Stimulated activated CD4-positive, alpha-beta T cell treated with anti-CD3 and anti-CD28 coated beads, Interleukin-4, amount 100 ng/mL, for 24 hours (primary cell): ENCODE data around the gene PRKX.
"Not testable (repeated sequence)": the region's sequence is repeated elsewhere in the genome, so short reads cannot be mapped to it uniquely, and the experiment has no call there.

Experiments used
- DNase-seq: peaks from one replicate; pipeline ENCODE4 v3.0.0-alpha.2; 2020

PRKX gene

DNA sequence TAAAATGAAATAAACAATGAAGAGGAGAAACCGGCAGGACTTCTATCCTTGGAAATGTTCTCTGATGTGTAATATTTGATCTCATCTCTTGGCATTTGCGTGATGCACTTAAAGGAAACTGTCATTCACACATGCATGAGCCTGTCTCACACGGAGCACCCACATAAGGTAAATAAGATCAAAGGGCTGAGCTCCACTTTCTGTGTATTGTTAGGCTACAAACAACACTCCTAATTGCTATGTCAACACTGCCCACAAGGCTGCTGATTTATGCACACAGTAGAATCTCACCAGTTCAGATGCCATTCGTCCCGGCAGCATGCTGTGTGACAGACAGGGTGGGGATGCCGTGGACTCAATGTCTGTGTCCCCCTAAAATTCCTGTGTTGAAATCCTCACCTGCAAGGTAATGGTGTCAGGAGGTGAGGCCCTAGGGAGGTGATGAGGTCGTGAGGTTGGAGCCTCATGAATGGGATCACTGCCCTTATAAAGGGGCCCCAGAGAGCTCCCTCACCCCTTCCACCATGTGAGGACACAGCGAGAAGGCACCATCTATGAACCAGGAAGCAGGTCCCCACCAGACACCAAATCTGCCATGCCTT lies 5.7 kb downstream of the PRKX start:
- not testable (repeated sequence) for DNase-seq

- no peak for DNase-seq
Measured at GRCh38 chrX:3706481-3706880, 7.0 kb downstream of the PRKX start.

DNA sequence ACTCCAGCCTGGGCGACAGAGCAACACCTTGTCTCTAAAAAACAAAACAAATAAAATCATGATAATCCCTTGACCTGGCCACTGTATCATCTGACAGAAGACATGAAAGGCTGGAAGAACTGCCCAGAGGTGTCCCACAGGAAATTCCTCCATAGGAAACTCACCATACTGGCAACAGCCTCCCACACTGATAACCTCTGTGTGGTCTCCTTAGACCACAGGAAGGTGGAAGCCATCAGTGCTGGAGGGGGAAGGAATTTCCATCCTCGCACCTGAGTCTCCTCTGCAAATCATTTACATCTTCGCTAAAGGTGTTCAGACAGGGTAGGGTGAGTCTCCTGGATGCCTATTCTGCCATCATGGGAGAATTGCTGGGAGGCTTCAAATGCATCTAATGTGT lies 10.2 kb downstream of the PRKX start:
- not testable (repeated sequence) for DNase-seq

GRCh38 chrX:3702095-3702494 lies 11.4 kb downstream of the PRKX start:
- DNase-seq = not testable (repeated sequence)

- DNase-seq = not testable (repeated sequence)
Measured at GRCh38 chrX:3701445-3701928, 12.0 kb downstream of the PRKX start.

DNA sequence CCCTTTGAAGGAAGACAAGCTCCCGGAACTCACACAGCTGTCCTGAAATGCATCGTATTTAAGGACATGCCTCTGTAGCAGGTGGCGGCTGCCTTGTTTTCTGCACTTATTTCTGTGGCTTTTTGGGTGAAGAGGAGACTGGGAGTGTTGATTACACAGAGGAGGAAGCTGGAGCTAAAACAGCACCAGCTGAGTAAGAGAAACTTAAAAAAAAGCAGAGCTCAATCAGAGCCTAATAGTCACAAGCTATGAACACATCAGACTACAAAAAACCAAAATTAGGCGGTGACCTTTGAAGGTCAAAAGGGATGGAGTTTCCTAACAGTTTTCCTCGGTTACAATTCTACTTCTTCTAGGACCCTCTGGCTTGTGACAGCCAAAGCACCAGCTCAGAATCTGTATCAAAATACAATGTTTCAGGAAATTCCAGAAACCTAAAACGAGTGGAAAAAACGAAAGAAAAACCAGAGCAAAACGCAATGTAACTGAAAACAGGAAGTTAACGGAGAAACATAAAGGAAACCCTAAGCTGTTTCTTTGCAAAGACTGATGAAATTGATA lies 13.5 kb downstream of the PRKX start:
- DNase-seq = no peak

DNA sequence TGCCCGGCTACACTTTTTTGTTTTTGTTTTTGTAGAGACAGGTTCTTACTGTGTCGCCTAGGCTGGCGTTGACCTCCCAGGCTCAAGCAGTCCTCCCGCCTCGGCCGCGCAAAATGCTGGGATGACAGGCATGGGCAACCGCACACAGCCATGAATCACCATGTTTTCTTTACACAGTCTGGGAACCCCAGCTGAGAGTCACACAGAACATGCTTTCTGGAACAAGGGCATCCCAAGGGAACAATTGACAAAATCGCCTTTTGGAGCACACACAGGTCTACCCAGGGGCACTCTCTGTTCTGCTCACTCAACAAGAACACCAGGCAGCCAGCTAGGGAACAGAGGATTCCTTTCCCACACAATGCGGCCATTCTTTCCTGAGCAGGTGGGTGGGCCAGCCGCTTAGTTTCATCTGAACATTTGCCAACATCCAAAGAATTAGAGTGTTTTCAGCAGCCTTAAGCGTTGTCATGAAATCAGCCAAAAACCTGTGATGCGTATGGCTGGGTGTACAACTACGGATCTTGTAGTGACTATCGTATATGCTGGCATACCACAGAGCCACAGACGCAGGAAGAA lies 15.7 kb downstream of the PRKX start:
- no peak for DNase-seq

DNA sequence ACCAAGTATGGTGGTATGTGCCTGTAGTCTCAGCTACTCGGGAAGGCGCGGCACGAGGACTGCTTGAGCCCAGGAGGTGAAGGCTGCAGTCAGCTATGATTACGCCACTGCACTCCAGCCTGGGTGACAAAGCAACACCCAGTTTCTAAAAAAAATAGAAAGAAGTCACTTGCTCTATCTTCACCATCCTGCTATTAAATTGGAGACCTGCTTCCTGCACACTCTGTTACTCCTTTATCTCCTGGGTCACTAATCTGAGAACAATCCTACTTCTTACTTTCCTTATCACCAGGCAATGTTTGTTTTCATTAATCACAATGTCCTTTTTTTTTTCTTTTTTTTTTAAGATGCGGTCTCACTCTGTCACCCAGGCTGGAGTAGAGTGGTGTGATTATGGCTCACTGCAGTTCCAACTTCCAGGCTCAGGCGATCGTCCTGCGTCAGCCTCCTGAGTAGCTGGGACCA lies 16.2 kb downstream of the PRKX start:
- DNase-seq = no peak

- DNase-seq = no peak
Measured at GRCh38 chrX:3695536-3695935, 17.9 kb downstream of the PRKX start.

DNA sequence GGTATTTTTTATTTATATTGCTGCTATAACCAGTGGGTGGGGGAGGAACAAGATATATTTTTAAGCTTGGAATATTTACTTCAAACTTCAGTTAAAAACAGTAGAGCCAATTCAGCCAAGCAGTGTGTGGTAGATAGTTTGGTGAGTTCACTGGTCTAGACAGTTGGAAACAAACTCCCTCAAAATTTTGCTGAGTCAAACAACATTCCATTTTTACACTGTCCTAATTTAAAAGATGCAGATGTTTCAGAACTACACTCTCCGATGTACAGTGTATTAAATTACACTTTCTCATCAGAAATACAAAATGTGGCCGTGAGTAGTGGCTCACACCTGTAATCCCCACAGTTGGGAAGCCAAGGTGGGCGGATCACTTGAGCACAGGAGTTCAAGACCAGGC lies 23.3 kb downstream of the PRKX start:
- no peak for DNase-seq

DNA sequence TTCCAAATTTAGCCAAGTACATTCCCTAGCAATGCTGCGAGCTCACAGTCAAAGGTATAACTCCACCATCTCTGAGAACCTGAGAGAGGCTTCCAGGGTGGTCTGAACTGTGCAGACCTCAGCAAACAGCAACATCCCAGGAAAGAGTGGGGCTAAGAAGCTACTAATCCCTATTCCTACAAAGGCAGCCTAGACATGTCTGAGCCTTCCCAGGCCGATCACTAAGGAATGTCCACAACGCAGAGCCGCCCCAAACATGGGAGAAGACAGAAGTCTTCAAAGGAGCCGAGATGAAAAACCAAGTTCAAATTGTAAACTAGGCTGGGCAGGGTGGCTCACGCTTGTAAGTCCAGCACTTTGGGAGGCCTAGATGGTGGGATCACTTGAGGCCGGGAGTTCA lies 30.2 kb downstream of the PRKX start:
- DNase-seq = not testable (repeated sequence)

- DNase-seq = no peak
Measured at GRCh38 chrX:3680459-3680858, 33.0 kb downstream of the PRKX start.

- no peak for DNase-seq
Measured at GRCh38 chrX:3679669-3680068, 33.8 kb downstream of the PRKX start.

DNA sequence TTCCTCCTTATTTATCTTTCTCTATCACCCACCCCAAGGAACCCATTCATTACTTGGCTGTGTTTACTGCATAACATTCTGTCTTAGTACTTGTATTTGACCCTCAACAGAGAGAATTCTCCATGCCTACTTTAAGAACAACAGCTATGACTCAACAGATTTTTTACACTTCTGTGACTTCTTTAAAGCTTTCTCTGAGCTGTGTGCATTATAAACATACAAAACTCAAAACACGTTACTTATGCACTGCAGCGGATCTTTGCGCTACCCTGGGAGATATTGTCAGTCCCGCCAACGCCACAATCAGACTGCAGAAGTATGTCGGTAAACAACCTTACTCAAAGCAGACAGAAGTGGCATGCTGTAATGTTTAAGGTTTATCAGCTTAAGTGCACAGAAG lies 35.1 kb downstream of the PRKX start:
- DNase-seq = no peak

DNA sequence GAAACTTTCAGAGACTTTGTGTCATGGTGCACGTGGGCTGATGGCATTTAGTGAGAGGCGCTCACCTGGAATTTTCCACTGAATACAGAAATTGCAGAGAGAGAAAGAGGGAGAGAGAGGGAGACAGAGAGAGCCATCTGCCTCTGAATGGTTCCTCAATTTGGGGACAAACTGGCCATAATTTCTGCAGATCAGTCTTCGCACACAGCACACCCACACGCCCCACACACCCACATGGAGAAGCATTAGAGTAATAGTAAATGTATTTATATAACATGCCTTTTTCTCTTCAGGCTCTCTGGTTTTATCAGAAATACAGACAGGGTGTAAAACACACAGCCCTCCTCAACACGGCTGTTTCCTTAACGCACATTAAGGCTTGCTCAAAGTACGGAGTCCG lies 38.6 kb downstream of the PRKX start:
- no peak for DNase-seq

DNA sequence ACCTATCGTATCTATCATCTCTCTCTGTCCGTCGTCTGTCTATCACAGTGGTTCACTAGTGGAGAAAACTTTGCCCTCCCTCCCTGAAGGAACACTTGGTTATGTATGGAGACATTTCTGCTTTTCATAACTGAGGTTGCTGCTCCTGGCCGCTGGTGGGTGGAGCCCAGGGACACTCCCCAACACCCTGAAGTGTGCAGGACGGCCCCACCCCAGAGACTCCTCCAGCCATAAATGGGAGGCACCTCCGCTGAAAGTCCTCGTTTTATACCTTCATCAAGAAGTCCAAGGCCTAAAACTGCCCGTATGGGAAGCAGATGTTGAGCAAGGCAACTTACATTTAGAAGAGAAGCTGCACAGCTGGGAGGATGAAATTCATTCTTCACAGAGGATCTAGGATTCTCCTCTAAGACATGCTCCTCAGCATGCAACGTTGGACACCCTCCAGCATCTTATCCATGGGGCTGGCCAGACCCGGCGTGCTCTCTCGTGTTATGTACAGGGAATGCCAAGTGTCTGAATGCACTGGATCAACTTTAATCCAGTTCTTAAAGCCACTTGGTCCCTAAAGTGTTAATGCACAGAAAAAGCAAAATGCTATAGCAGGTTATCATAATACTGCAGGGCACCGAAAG lies 43.5 kb downstream of the PRKX start:
- DNase-seq = no peak

DNA sequence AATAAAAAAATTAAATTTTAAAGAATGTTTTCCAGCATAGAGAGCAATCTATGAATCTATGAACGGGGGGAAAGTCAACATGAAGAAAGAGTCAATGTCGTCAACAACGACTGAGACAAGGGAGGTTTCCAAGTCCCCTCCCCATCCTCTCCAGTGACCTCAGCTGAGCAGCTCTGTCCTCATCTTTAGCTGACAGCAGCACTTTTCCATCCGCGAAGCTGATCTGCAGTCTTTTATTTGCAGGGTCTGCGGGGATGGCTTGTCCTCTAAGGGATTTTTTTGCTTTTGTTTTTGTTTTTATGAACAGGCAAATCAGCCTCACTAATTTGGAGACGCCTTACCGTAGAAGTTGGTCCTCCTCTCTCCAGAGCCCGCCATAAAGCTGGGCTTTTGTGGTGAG lies 46.5 kb downstream of the PRKX start:
- no peak for DNase-seq

- DNase-seq = no peak
Measured at GRCh38 chrX:3664921-3665320, 48.5 kb downstream of the PRKX start.

GRCh38 chrX:3663576-3664250 lies 49.7 kb downstream of the PRKX start:
- DNase-seq = not testable (repeated sequence)

DNA sequence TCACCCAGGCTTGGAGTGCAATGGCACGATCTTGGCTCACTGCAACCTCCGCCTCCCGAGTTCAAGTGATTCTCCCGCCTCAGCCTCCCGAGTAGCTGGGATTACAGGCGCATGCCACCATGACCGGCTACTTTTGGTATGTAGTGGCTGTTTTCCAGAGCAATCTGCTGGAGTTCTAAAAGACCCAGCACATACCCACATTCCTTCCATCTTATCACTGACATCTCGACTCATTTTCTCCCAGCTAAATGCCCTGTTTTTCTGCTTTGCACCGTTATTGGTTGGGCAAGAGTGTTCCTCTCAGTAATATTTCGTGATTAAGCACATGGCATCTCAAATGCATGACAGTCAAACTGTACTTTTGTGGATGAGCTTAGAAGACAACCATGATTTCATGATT lies 53.7 kb downstream of the PRKX start:
- DNase-seq = no peak

- no peak for DNase-seq
Measured at GRCh38 chrX:3655181-3655580, 58.3 kb downstream of the PRKX start.

- no peak for DNase-seq
Measured at GRCh38 chrX:3653111-3653510, 60.3 kb downstream of the PRKX start.

DNA sequence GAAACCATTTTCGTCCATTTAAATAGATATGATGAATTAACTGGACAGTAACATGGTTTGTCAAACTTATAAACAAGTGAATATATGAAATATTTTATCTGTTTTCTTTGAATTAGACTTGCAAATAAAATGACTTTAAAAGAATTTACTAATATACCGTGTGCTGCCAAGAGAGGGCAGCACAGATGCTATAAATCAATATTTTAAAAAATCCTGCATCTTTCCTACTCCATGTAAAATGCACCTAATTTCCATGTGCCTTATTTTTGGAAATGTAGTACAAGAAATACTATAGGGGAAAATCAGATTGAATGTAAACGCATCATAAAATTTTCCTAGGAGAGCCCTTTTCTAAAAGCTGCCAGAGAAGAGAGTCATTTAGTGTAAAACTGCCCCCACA lies 62.2 kb downstream of the PRKX start:
- no peak for DNase-seq

GRCh38 chrX:3648084-3648483 lies 65.4 kb downstream of the PRKX start:
- no peak for DNase-seq
